ENCODE measurements around the gene MAPKAPK2.
A peak's percentile ranks its signal among the peaks of the same experiment; 100 is the strongest.
"Not testable (repeated sequence)": the region's sequence is repeated elsewhere in the genome, so short reads cannot be mapped to it uniquely, and the experiment has no call there.

The MAPKAPK2 gene

DNA sequence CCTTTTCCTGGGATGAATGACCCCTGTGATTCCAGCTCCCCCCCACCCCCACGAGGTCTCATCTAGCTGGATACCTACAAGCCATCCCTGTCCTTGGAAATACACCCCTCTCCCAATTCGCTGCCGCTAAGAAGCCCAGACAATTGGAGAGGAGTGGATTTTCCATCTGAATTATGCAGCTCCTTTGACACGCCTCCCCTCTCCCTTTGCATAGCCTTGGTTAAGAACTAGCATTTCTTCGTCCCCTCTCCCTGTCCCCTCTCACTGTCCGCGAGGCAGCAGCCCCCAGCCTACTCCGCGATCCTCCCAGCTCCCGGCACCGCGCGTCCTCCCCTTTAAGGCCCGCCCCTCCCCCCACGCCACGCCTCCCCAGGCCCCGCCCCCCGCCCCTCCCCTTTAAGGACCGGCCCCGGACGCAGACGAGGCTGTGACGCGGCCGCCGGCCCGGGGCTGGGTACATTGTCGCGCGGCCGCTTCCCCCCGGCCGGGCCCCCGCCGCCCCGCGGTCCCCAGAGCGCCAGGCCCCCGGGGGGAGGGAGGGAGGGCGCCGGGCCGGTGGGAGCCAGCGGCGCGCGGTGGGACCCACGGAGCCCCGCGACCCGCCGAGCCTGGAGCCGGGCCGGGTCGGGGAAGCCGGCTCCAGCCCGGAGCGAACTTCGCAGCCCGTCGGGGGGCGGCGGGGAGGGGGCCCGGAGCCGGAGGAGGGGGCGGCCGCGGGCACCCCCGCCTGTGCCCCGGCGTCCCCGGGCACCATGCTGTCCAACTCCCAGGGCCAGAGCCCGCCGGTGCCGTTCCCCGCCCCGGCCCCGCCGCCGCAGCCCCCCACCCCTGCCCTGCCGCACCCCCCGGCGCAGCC, at the start of gene MAPKAPK2:
TSS of gene MAPKAPK2 (plus strand) at position 428 of the 856 bp plus-strand sequence. CDS start at position 753, 325 bp downstream.
- H3K36me3 ChIP-seq (ENCODE audit: insufficient read depth, low read length): no peaks in the 10 kb centered on the region
- no peaks in the 10 kb centered on the region for H3K9me3 ChIP-seq (ENCODE audit: control insufficient read depth, insufficient read depth, low read length)
- H3K4me1 ChIP-seq (ENCODE audit: insufficient read depth, low read length): peaks cover 26% of the 10 kb centered on the region
- peak within 1 kb of the TSS; percentile 70 for H3K9ac ChIP-seq (ENCODE audit: low read depth, low read length)

GRCh38 chr1:206635080-206635977, 49.4 kb upstream of the MAPKAPK2 start, which contains the start of gene DYRK3:
Gene DYRK3 (plus strand): TSS chr1:206635536. CDS start chr1:206635704, 168 bp downstream.
- Histone ChIP-seq H3K4me1 (ENCODE audit: insufficient read depth, low read length) (peaks cover 9% of the 10 kb centered on the region; the same call in 1 of the 2 replicates), H3K9me3 (ENCODE audit: control insufficient read depth, insufficient read depth, low read length) (no peaks in the 10 kb centered on the region), H3K36me3 (ENCODE audit: insufficient read depth, low read length) (no peaks in the 10 kb centered on the region), H3K9ac (ENCODE audit: low read depth, low read length) (peak within 1 kb of the TSS; percentile 60; the same call in 1 of the 2 replicates)

DNA sequence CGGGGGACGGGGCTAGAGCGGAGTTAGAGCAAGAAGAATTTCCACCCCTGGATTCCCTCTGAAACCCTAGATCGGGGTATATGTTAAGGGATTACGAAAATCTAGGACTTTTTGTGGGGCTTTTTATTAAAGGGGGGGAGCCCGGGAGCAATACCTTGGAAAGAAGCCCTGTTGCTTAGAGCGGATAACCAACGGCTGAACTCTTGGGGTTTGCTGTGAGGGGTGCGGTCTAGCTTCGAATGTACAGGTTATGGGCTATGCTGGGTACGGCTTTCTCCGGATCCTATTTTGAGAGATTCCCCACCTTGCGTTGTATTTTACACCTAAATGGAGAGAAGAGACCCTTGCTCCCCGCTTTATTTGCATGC, 48.7 kb upstream of the MAPKAPK2 start:
- Histone ChIP-seq H3K9ac (ENCODE audit: low read depth, low read length) (peak overlapping the region; percentile 60; the same call in 1 of the 2 replicates), H3K36me3 (ENCODE audit: insufficient read depth, low read length) (no peaks in the 10 kb centered on the region), H3K9me3 (ENCODE audit: control insufficient read depth, insufficient read depth, low read length) (no peaks in the 10 kb centered on the region), H3K4me1 (ENCODE audit: insufficient read depth, low read length) (peaks cover 9% of the 10 kb centered on the region; the same call in 1 of the 2 replicates)

- Histone ChIP-seq H3K9me3 (ENCODE audit: control insufficient read depth, insufficient read depth, low read length) (no peaks in the 10 kb centered on the region), H3K9ac (ENCODE audit: low read depth, low read length) (no peak overlapping the region), H3K4me1 (ENCODE audit: insufficient read depth, low read length) (peaks cover 9% of the 10 kb centered on the region; the same call in 1 of the 2 replicates), H3K36me3 (ENCODE audit: insufficient read depth, low read length) (no peaks in the 10 kb centered on the region)
These were observed 48.0 kb upstream of the MAPKAPK2 start for GRCh38 chr1:206636671-206637070.

DNA sequence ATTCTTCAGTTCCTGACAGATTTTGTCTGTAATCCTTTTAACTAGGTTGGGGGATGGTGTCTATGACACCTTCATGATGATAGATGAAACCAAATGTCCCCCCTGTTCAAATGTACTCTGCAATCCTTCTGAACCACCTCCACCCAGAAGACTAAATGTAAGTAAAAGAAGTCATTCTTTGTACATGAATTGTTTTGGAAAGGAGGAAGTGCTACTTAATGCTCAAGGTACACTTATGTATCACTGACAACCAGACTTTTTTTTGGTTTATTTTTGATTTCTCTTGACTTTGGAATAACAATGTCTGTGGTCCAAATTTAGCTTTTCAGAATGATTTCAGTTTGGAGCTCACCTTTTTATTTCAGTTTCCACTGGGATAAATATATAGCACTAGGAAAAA, 47.1 kb upstream of the MAPKAPK2 start:
- Histone ChIP-seq H3K4me1 (ENCODE audit: insufficient read depth, low read length) (peaks cover 9% of the 10 kb centered on the region; the same call in 1 of the 2 replicates), H3K9ac (ENCODE audit: low read depth, low read length) (no peak overlapping the region), H3K9me3 (ENCODE audit: control insufficient read depth, insufficient read depth, low read length) (no peaks in the 10 kb centered on the region), H3K36me3 (ENCODE audit: insufficient read depth, low read length) (no peaks in the 10 kb centered on the region)

- H3K9me3 ChIP-seq (ENCODE audit: control insufficient read depth, insufficient read depth, low read length); H3K9ac ChIP-seq (ENCODE audit: low read depth, low read length); H3K4me1 ChIP-seq (ENCODE audit: insufficient read depth, low read length); H3K36me3 ChIP-seq (ENCODE audit: insufficient read depth, low read length): not testable (repeated sequence)
These were observed 42.6 kb upstream of the MAPKAPK2 start for GRCh38 chr1:206642074-206642473.

GRCh38 chr1:206643118-206643698, 41.5 kb upstream of the MAPKAPK2 start:
- Histone ChIP-seq H3K9ac (ENCODE audit: low read depth, low read length) (no peak overlapping the region), H3K36me3 (ENCODE audit: insufficient read depth, low read length) (no peaks in the 10 kb centered on the region), H3K9me3 (ENCODE audit: control insufficient read depth, insufficient read depth, low read length) (no peaks in the 10 kb centered on the region), H3K4me1 (ENCODE audit: insufficient read depth, low read length) (peaks cover 7% of the 10 kb centered on the region; the same call in 1 of the 2 replicates)

GRCh38 chr1:206646504-206646903, 38.2 kb upstream of the MAPKAPK2 start:
- Histone ChIP-seq H3K36me3 (ENCODE audit: insufficient read depth, low read length) (no peaks in the 10 kb centered on the region), H3K4me1 (ENCODE audit: insufficient read depth, low read length) (peaks cover 7% of the 10 kb centered on the region; the same call in 1 of the 2 replicates), H3K9me3 (ENCODE audit: control insufficient read depth, insufficient read depth, low read length) (no peaks in the 10 kb centered on the region), H3K9ac (ENCODE audit: low read depth, low read length) (no peak overlapping the region)

- H3K9me3 ChIP-seq (ENCODE audit: control insufficient read depth, insufficient read depth, low read length): no peaks in the 10 kb centered on the region
- peaks cover 7% of the 10 kb centered on the region; the same call in 1 of the 2 replicates for H3K4me1 ChIP-seq (ENCODE audit: insufficient read depth, low read length)
- no peak overlapping the region for H3K9ac ChIP-seq (ENCODE audit: low read depth, low read length)
- H3K36me3 ChIP-seq (ENCODE audit: insufficient read depth, low read length): no peaks in the 10 kb centered on the region
These were observed 37.5 kb upstream of the MAPKAPK2 start for GRCh38 chr1:206647224-206647623.

DNA sequence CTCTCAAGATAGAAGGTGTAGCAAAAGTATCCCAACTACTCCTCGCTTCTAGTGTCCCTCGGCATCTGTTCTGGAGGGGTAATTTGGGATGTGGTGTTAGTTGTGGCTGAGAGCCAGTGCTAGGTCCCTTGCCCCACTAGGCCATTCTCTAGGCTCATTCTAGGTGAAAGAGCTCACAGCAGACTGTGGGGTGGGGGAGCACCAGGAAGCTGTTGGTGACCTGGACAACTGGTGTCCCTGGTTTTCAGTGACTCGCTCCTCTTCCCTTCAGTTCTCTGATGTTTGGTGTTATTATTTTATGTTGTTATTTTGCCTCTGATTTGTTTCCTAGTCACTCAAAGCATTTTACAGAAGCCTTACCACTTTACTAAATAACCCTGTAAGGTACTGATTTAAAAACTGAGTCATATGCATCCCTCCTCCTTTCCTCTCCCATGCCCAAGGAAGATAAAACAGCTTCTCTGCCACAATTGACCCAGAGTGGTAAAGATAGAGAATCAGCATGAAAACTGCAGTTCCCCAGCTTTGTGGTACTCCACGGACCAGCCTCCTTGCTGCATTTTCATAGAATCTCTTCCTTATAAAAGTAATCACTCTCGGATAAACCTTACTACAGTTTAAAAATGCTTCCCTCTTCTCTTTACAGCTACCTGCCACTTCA, 35.3 kb upstream of the MAPKAPK2 start:
- Histone ChIP-seq H3K4me1 (ENCODE audit: insufficient read depth, low read length) (peaks cover 7% of the 10 kb centered on the region; the same call in 1 of the 2 replicates), H3K9ac (ENCODE audit: low read depth, low read length) (no peak overlapping the region), H3K36me3 (ENCODE audit: insufficient read depth, low read length) (no peaks in the 10 kb centered on the region), H3K9me3 (ENCODE audit: control insufficient read depth, insufficient read depth, low read length) (no peaks in the 10 kb centered on the region)

DNA sequence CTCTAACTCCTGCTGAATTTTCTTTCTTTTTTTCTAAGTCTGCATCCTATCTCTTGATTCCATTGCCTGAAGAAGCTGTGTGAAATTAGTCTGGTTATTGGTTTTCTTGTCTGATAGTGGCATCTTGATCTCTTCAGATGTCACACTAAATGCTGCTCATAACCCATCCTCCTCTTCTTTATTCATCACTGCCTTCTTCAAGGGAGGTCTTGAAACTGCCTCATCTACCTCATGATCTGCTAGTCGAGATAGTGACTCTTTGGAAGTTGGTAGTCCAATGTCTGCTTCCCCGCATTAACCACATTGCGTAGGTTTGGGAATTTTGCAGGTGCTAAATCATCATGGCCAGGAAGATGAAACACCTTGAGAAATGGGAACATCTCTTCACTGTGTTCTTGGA, 33.7 kb upstream of the MAPKAPK2 start:
- Histone ChIP-seq H3K9me3 (ENCODE audit: control insufficient read depth, insufficient read depth, low read length) (no peaks in the 10 kb centered on the region), H3K9ac (ENCODE audit: low read depth, low read length) (no peak overlapping the region), H3K4me1 (ENCODE audit: insufficient read depth, low read length) (peaks cover 7% of the 10 kb centered on the region; the same call in 1 of the 2 replicates), H3K36me3 (ENCODE audit: insufficient read depth, low read length) (no peaks in the 10 kb centered on the region)

DNA sequence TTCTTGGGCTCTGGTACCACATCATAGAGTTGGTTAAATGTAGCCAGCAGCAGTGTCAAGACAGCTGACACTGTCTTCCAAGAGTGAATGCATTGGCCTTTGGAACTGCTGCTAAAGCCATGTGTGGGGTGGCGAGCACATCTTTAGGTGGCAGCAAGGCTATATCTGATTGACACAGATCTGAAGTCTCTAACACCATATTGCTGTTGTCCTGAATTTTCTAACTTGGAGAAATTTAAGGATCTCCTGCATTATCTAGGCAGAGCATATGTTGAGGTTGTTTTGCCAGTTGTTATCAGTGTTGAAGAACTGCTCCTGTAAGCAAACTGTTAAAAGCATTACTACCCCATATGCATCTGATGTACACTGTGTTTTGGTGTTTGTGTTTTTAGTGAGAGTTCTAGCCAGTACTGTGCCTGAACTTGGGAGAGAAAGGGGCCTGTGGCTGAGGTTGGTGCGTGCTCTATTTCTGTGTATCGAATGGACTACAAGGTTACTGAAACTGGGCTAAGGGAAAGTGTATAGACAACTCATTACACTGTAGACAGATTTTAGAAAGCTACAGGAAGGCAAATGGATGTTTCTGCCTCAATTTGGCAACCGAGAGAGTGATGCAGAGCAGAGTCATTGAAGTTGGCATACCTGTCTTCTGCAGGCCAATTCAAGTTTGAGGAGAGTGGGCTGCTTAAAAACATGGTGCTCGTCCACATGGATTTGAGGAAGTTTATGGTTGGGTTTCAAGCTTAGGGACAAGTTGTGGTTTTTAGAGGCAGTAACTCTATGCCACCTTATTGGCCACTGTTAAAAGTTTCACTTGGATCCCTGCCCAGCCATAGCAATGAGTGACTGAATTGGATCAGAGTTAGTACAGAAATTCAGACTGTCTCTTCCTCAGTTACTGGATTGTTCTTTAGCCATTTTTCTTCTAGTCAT, 32.5 kb upstream of the MAPKAPK2 start:
- Histone ChIP-seq H3K4me1 (ENCODE audit: insufficient read depth, low read length) (no peaks in the 10 kb centered on the region), H3K9me3 (ENCODE audit: control insufficient read depth, insufficient read depth, low read length) (no peaks in the 10 kb centered on the region), H3K9ac (ENCODE audit: low read depth, low read length) (no peak overlapping the region), H3K36me3 (ENCODE audit: insufficient read depth, low read length) (no peaks in the 10 kb centered on the region)

Data from ES-I3 (cell line).